Stimulated activated CD8-positive, alpha-beta memory T cell treated with anti-CD3 and anti-CD28 coated beads, Interleukin-15, amount 100 ng/mL, for 4 hours (primary cell): Measurements from ENCODE around the gene MBP.

Source experiments
- DNase-seq, 2 donors: peaks; one replicate each; pipeline ENCODE4 v3.0.0-alpha.2; 2020; ENCODE audit warnings: low read depth in 2 of 2

The MBP gene

DNA sequence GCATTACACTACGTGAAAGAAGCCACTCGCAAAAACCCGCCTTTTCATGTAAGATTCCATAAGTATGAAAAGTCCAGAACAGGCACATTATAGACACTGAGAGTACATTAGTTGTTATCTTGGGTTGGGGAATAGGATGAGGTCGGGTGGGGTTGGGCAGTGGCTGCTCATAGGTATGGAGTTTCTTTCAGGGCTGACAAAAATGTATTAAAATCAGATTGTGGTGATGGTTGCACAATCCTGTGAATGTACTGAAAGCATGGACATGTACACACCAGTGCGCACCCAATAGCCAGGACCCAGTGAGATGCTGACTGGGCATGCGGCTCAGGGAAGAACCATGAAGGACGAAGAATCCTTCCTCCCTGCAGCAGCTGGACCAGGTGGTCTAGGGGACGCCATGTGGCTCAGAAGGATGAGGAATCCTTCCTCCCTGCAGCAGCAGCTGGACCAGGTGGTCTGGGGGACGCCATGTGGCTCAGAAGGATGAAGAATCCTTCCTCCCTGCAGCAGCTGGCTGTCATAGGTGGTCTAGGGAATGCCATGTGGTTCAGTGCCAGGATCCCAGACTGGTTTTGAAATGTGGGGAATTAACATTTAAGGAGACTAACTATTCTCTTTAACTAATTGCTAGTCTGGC lies 50.1 kb downstream of the MBP start:
- no peak for DNase-seq

- DNase-seq: no peak
Measured at GRCh38 chr18:77081390-77081778, 51.2 kb downstream of the MBP start.

DNA sequence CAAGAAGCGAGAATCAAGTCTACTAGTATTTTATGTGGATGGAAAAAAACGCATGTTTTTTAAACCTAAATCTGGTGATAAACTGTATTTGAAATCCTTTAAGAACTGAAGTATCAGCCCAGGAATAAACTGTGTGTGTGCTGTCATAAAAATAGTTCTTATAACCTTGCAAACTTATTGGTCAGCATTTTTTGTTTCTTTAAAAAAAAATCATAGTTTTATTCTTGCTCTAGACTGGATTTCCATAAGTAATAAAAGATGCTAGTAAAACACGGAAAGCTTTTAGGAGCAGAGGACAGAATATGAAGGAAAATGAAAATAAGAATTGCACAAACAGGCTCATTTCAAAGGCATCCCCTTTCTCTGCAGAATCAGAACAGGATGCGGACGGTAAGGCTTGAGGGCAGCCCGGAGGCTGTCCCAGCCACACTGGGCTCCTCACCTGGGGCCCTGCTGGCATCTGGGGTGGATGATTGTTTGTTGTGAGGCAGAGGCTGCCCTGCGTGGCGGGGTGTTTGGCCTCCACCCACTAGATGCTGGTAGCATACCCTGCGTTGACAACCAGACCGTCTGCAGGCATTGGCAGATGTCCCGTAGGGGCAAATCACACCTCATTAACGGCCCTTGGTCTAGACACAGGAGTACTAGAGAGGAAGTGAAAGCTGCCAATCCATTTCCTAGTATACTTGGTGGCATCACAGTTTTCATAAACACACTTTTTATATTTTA lies 52.5 kb downstream of the MBP start:
- no peak for DNase-seq

DNA sequence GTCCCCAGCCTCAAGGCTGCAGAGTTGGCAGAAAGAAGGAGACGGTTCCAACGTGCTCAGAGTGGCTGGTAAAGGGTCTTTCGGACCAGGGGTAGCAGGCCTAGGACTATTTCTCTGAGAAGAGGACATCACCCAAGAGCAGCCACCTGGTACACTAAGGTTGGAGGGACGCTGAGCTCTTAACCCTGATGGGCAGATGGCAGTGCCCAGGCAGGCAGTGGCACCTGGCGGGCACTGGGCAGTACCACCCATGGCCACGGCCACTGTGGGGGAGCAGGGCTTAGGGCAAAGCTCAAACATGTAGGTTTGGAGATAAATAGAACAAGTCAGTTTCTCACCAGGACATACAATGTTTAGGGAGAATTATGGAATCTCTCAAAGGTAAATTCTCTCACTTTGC lies 53.5 kb downstream of the MBP start:
- DNase-seq: no peak

- no peak for DNase-seq
Measured at GRCh38 chr18:77078690-77079070, 53.9 kb downstream of the MBP start.

DNA sequence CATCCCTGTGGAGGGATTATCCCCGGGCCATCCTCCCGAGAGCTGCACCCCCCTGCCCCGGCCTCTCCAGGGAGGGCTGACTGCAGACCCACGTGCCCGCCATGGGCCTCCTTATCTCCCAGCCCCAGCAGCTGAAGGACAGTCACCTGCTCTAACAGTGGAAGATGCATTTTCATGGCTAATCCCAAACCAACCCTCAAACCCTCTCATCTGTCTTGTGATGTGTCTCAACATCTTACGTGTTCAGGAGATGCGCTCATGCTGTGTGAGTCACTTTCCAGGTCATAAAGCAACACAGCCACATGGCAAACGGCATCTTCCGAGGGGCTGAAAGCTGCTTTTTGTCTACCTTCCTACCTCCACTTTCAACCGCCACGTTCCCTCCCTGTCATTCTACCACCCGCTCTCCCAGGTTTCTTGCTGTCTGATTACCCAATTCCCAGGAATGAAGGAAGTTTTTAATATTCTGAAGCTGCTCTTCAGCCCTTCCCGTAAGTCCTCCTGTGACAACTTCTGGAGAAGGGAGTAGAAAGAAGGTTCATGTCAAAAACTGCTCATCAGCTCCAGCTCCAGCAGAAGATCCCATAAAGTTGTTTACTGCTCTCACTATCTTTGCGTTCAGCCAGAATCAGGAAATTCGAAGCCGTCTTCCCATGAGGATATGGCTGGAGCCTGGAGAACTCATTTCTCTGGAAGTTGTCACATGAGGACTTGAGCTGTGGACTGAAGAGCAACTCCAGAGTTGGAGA lies 54.5 kb downstream of the MBP start:
- DNase-seq: no peak

- DNase-seq: no peak
Measured at GRCh38 chr18:77077401-77077800, 55.2 kb downstream of the MBP start.

DNA sequence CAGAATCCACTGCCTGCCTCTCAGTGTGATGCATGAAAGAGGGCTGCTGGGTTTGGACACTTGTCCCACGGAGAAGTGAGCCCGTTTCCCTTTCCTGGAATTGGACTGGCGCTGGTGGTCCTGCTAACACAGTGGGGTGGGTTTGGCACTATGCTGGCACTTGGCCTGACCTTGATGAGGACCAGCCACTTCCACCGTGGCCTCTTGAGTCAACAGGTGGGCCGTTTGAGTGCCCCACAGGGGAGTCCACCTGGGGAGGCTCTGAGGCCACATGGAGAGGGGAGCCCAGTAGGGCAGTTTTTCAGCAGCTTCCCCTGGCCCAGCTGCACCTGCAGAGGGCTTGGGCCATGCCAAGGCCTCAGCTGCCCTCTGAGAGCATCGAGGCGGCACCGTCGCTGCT lies 56.5 kb downstream of the MBP start:
- no peak for DNase-seq

DNA sequence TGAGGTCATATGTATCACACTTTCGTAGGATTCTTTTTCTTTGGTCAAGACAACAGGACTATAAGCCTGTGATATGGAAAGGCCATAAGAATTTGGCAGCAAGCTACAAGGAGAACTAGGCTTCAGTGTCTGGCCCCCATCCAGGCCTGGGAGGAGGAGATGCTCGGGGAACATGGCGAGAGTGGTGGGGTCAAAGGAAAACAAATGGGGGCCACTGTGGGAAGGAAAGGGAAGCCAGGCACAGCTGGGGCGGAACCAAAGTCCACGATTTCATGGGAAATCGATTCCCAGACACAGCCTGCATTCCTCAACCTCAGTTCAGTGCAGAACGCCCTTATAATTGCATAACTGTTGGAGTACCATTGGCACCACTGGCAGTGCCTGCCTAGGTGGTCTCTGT lies 58.2 kb downstream of the MBP start:
- DNase-seq: no peak

- no peak for DNase-seq
Measured at GRCh38 chr18:77073336-77074093, 59.1 kb downstream of the MBP start.

- DNase-seq: no peak
Measured at GRCh38 chr18:77072566-77072965, 60.0 kb downstream of the MBP start.

GRCh38 chr18:77071711-77072292 lies 60.8 kb downstream of the MBP start:
- peak in 1 of 2 donors; percentile 46 for DNase-seq

DNA sequence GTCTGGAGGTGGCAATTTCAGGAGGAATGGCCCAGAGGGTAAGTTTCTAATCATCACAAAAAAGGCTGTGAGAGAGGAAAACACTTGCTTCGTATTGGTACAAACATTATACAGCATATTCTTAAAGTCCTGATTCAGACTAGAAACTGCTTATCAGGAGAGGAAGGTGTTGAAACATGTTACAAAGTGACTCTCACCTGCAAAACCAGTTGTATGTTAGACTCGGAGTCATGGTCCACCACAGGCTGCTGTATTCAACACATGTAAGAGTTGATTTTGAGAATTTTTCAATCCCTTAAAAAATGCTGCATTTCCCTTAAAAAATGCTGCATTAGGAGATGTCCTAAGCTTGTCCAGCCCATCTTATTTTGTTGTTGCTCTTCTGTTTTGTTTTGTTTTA lies 61.5 kb downstream of the MBP start:
- DNase-seq: no peak

DNA sequence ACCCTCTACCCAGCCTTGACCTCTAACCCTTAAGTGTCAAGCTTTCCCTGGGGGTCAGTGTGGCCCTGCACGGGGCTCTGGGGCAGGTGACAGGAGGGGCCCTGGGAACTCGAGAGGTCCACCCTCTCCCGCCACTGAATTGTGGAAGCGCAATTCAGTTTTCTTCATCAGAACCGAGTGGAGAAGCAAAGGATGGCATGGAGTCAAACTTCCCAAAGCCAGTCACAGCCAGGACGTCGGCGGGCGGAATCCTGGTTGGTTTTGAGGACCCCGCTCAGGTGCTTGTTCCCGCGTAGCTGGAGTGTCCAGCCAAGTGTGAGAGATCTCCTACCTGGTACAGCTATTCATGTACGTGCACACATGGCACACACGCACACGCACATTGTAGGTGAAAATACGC lies 62.0 kb downstream of the MBP start:
- no peak for DNase-seq

DNA sequence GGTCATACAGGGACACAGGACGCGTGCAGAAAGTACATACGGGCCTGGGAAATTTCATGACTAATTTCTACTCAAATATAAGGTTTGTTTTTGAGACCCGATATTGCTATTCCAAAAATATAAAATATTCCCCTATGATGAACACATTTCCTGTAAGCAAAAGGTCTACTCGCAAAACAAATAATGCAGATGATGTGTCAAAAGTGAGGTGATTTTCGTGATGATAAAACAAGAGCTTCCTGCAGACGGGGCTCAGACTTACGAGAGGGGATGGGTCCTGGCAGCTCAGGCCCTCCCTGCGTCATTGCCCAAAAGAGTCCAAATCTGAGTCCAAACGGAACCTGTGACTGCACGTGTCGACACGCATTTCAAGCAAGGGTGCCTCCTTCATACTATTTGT lies 62.7 kb downstream of the MBP start:
- no peak for DNase-seq

GRCh38 chr18:77069482-77069881 lies 63.1 kb downstream of the MBP start:
- DNase-seq: no peak

DNA sequence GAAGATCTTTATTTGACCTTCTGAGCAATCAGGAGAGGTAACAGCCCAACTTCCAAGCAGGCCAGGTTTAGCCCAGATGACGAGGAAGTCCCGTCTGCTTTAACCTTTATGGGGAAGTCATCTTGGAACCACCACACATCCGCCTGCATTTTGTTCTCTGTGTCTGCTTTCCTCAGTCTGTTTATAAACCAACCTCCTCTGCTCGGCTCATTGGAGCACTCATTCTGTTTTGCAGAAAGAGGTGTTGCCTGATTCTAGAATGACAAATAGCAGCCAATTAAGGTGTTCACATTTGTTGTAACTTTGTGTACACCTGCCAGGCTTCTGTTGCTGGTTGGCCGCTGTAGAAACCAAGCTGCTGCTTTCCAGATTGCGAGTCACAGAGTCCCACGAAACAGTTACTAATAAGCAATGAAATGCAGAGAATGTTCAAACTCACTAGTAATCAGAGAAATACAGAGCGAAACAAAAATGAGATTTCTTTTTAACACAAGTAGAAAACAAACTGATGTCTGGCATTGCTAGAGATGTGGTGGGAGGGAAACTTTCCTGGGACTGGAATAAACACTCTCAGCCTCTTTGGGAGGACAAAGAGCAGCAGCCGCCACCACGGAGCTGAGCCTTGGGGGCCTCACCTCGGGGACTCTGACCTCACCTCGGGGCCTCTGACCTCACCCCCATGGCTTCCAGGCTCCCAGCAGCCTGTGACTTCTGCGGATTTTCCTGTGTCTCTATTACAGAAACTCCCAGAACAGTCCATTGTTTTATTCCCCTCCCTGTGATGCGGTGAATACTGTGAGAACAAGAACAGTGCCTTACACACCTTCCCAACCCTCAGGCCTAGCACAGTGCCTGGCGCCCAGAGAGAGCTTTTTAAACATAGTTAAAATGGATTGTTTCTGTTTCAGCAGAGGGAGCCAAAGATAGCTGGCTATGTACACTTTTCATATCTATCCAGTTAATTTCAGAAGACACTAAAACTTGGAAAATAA lies 64.0 kb downstream of the MBP start:
- DNase-seq: no peak

DNA sequence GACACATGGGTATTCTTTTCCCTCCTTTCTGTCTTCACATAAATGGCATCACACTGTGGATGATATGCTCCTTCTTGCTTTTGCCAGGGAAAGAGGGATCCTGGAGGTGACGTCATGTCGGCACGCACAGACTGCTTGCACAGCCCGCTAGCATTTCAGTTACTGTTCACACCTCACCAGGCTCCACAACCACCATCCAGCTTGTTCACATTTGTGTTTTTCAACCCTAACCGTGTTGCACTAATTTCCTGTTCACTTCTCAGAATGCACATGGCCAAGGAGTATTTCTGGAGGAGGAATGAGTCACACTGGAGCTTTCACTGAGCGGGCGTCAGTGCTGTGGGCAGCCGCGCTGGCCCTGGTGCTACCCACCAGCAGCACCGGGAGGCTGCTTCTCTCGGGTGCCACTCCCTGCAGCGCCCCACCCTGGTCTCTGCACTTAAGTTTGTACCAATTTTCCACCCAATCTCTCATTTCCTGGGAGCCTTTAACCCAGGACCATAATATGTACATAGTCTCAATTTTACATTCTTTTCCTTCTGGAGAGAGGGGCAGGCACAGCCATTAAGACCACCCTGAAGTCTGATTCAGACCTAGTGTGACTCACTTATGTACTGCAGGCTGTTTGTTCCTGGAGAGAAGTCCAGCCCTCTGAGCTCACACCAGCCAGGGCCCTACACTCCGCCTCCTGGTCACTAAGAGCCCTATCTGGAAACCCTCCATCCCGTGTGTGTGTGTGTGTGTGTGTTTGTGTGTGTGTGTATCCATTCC lies 65.1 kb downstream of the MBP start:
- peak; percentile 55 to 61 for DNase-seq

- DNase-seq: no peak
Measured at GRCh38 chr18:77066689-77067088, 65.9 kb downstream of the MBP start.

GRCh38 chr18:77066101-77066500 lies 66.5 kb downstream of the MBP start:
- DNase-seq: no peak
